A549 (cell line): ENCODE measurements around the gene CDK18.

Source experiments
- CTCF ChIP-seq: fragments of >200 bp; sonication (Bioruptor Twin); formaldehyde crosslinking; IDR thresholded peaks from 3 replicates; pipeline ENCODE4 v1.5.1; 2016
- ESRRA ChIP-seq: fragments of 150-350 bp; IDR thresholded peaks from 2 replicates; pipeline ENCODE4 v1.6.1; 2014; ENCODE audit warnings: mild to moderate bottlenecking, low read length, borderline replicate concordance
- GATA3 ChIP-seq: IDR thresholded peaks from 2 replicates; pipeline ENCODE4 v1.6.1; 2012; ENCODE audit warnings: borderline replicate concordance
- HMGXB4 ChIP-seq: fragments of 250-450 bp; sonication (Bioruptor Pico); IDR thresholded peaks from 2 replicates; pipeline ENCODE4 v1.5.0; 2021; ENCODE audit warnings: mild to moderate bottlenecking, moderate library complexity, borderline replicate concordance
- MAX ChIP-seq: IDR thresholded peaks from 2 replicates; pipeline ENCODE4 v1.6.1; 2012
- POLR2A ChIP-seq: IDR thresholded peaks from 2 replicates; pipeline ENCODE4 v1.6.1; 2012; ENCODE audit warnings: mild to moderate bottlenecking, low read length
- RCOR1 ChIP-seq: fragments of 150-350 bp; IDR thresholded peaks from 2 replicates; pipeline ENCODE4 v1.6.1; 2014; ENCODE audit warnings: antibody characterized with exemption, low read length, low read depth
- SMC3 ChIP-seq: fragments of >200 bp; sonication (Bioruptor Twin); formaldehyde crosslinking; IDR thresholded peaks from 3 replicates; pipeline ENCODE4 v1.6.1; 2018; ENCODE audit warnings: inconsistent platforms

- TF ChIP-seq CTCF (no peak), RCOR1 (no peak), SMC3 (no peak), HMGXB4 (CRISPR knock-in tag) (no peak), POLR2A (no peak), ESRRA (no peak), GATA3 (no peak), MAX (no peak)
Measured at GRCh38 chr1:205579711-205580110, 75.2 kb downstream of the CDK18 start.
